OCI-LY7 (cell line): Measurements from ENCODE around the gene OR2A12. TPM values are rescaled to one million over a fixed set of nuclear protein-coding genes. Genes with fewer than 3 reads are reported as not detected.

ENCODE experiments used
- BruUV-seq: library from RNA; stranded (reverse); fragments of 400-500 nt; replicated peaks from 2 replicates; lab custom pipeline; 2021; lab: Mats Ljungman, UMichigan
- CTCF ChIA-PET: fragments of 300-600 bp; sonication (Branson Sonifier 250); formaldehyde crosslinking; loops from one replicate; lab custom pipeline; 2022; ENCODE audit warnings: antibody characterized with exemption; ENCODE audit not compliant: unreplicated experiment; lab: Charles Lee
- POLR2A ChIA-PET: fragments of 300-600 bp; sonication (Branson Sonifier 250); formaldehyde crosslinking; loops from one replicate; lab custom pipeline; 2022; ENCODE audit warnings: antibody characterized with exemption; lab: Charles Lee
- DNase-seq: peaks from one replicate; pipeline ENCODE4 v3.0.0-alpha.2; 2015; ENCODE audit warnings: low spot score
- H2AFZ ChIP-seq: fragments of 200-600 bp; sonication (generic), shearing (Covaris generic); 2 replicates; pipeline ENCODE4 v1.6.1; 2014; ENCODE audit warnings: mild to moderate bottlenecking, antibody characterized with exemption, low read length, moderate library complexity
- H3K27ac ChIP-seq: fragments of 200-600 bp; sonication (generic); 2 replicates; pipeline ENCODE4 v1.5.1; 2014; ENCODE audit warnings: mixed run types, low read depth, mild to moderate bottlenecking, moderate library complexity, low read length, inconsistent platforms; ENCODE audit not compliant: poor library complexity, severe bottlenecking
- H3K36me3 ChIP-seq: fragments of 200-600 bp; sonication (generic); 2 replicates; pipeline ENCODE4 v1.6.1; 2014; ENCODE audit warnings: mild to moderate bottlenecking, antibody characterized with exemption, low read length, moderate library complexity, mixed read lengths; ENCODE audit not compliant: insufficient read depth
- H3K4me1 ChIP-seq: fragments of 200-600 bp; sonication (generic); 2 replicates; pipeline ENCODE4 v1.5.1; 2014; ENCODE audit warnings: mild to moderate bottlenecking, low read length; ENCODE audit not compliant: insufficient read depth, poor library complexity, severe bottlenecking
- H3K4me2 ChIP-seq: fragments of 200-600 bp; sonication (generic); 2 replicates; pipeline ENCODE4 v1.6.1; 2014; ENCODE audit warnings: mild to moderate bottlenecking, low read length
- H3K4me3 ChIP-seq: fragments of 200-600 bp; sonication (generic); 2 replicates; pipeline ENCODE4 v1.5.1; 2014; ENCODE audit warnings: mild to moderate bottlenecking, low read depth, low read length; ENCODE audit not compliant: poor library complexity, severe bottlenecking
- H3K79me2 ChIP-seq: fragments of 200-600 bp; sonication (generic); 2 replicates; pipeline ENCODE4 v1.6.1; 2016; ENCODE audit warnings: low read depth, mild to moderate bottlenecking, low read length, moderate library complexity, mixed read lengths; ENCODE audit not compliant: insufficient read depth
- H3K9me2 ChIP-seq: fragments of 200-600 bp; sonication (generic); 2 replicates; pipeline ENCODE4 v1.6.1; 2016; ENCODE audit warnings: mild to moderate bottlenecking, low read length, mixed read lengths; ENCODE audit not compliant: insufficient read depth
- H3K9me3 ChIP-seq: fragments of 200-600 bp; sonication (generic); 2 replicates; pipeline ENCODE4 v1.6.1; 2014; ENCODE audit warnings: mild to moderate bottlenecking, mixed run types, low read length, mixed read lengths
- H4K20me1 ChIP-seq: fragments of 200-600 bp; sonication (generic); 2 replicates; pipeline ENCODE4 v1.6.1; 2014; ENCODE audit warnings: mild to moderate bottlenecking, antibody characterized with exemption, low read length, moderate library complexity, mixed read lengths; ENCODE audit not compliant: insufficient read depth
- EZH2phosphoT487 ChIP-seq: fragments of 200-600 bp; sonication (generic); IDR thresholded peaks from 2 replicates; pipeline ENCODE4 v1.6.1; 2018; ENCODE audit warnings: low read depth, borderline replicate concordance, mild to moderate bottlenecking, mixed run types, antibody characterized with exemption, low read length, moderate library complexity, mixed read lengths
- intact Hi-C: fragments of 100-400 bp; cut with micrococcal nuclease; formaldehyde crosslinking; loops from one replicate; pipeline ENCODE4 v1.10.0; 2022; ENCODE audit not compliant: unreplicated experiment
- total RNA-seq, 2 experiments: library from RNA; depleted of rRNA in 1 of 2; stranded (reverse); fragments of >200 nt in 1 of 2; shearing (Covaris generic) in 1 of 2; gene quantifications; 2 replicates each; pipeline ENCODE4 v1.2.3, GENCODE V29; 2014 to 2022
- TF ChIP-seq, protein P1 (sequence below): fragments of 200-600 bp; sonication (generic); conservative IDR thresholded peaks from 2 replicates; pipeline ENCODE4 v1.5.1; 2014; ENCODE audit warnings: mild to moderate bottlenecking, antibody characterized with exemption, low read length, moderate library complexity, mixed read lengths

Gene OR2A12
- total RNA-seq, 2 experiments from 2014 or later: not detected

- no peaks in the 10 kb centered on the region for H4K20me1 ChIP-seq
- no peaks in the 10 kb centered on the region for H3K9me2 ChIP-seq
- H3K4me3 ChIP-seq: no peak overlapping the region
- no peaks in the 10 kb centered on the region for H3K9me3 ChIP-seq
- H2AFZ ChIP-seq: no peak overlapping the region
- H3K36me3 ChIP-seq: no peaks in the 10 kb centered on the region
- no peaks in the 10 kb centered on the region for H3K4me1 ChIP-seq
- no peak overlapping the region for H3K27ac ChIP-seq
- CTCF ChIA-PET: no interaction called here
- intact Hi-C loops: no loop called here
- TF ChIP-seq EZH2phosphoT487: no peak
- TF ChIP-seq, protein P1, sequence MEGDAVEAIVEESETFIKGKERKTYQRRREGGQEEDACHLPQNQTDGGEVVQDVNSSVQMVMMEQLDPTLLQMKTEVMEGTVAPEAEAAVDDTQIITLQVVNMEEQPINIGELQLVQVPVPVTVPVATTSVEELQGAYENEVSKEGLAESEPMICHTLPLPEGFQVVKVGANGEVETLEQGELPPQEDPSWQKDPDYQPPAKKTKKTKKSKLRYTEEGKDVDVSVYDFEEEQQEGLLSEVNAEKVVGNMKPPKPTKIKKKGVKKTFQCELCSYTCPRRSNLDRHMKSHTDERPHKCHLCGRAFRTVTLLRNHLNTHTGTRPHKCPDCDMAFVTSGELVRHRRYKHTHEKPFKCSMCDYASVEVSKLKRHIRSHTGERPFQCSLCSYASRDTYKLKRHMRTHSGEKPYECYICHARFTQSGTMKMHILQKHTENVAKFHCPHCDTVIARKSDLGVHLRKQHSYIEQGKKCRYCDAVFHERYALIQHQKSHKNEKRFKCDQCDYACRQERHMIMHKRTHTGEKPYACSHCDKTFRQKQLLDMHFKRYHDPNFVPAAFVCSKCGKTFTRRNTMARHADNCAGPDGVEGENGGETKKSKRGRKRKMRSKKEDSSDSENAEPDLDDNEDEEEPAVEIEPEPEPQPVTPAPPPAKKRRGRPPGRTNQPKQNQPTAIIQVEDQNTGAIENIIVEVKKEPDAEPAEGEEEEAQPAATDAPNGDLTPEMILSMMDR: no peak
- POLR2A ChIA-PET: interaction anchor here (0.6 kb wide), 1 partner anchor 51 kb away, joined by 3 read pairs; no protein-coding TSS in a partner anchor
- H3K4me2 ChIP-seq: no peak overlapping the region
- no TSS peak for BruUV-seq
- no peak for DNase-seq
- no peaks in the 10 kb centered on the region for H3K79me2 ChIP-seq
Measured at GRCh38 chr7:144105211-144105610, 19.1 kb downstream of the OR2A12 start.

DNA sequence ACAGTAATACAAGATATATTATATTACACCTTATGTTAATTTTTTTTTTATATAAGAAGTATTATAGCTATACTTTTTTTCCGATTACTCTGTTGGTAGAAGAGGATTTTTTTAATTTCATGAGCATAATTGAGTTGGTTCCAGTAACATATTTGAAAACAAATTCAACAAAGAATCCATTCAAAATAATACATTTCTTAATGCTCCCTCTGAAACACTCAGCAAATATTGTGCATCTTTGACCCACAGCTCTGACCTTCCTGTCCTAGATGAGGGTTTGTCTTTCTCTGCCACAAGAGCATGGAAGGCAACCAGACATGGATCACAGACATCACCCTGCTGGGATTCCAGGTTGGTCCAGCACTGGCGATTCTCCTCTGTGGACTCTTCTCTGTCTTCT is 23.2 kb downstream of the OR2A12 start, which contains the start of gene OR2A2:
Gene OR2A2, plus strand, starts transcription at position 301 of the 400 bp plus-strand sequence. Its CDS starts 0 bp downstream, at position 301.
- ChIA-PET CTCF (no interaction called here), POLR2A (no interaction called here)
- DNase-seq: no peak
- intact Hi-C loops: no loop called here
- H2AFZ ChIP-seq: no peak within 1 kb of the TSS
- no peak within 1 kb of the TSS for H3K27ac ChIP-seq
- no peaks in the 10 kb centered on the region for H3K9me2 ChIP-seq
- H3K9me3 ChIP-seq: no peaks in the 10 kb centered on the region
- H3K4me3 ChIP-seq: no peak within 1 kb of the TSS
- H3K79me2 ChIP-seq: no peaks in the 10 kb centered on the region
- no peaks in the 10 kb centered on the region for H3K4me1 ChIP-seq
- no peak for TF ChIP-seq EZH2phosphoT487
- TF ChIP-seq, protein P1: no peak
- BruUV-seq: no TSS peak
- no peak within 1 kb of the TSS for H3K4me2 ChIP-seq
- H3K36me3 ChIP-seq: no peaks in the 10 kb centered on the region
- no peaks in the 10 kb centered on the region for H4K20me1 ChIP-seq

DNA sequence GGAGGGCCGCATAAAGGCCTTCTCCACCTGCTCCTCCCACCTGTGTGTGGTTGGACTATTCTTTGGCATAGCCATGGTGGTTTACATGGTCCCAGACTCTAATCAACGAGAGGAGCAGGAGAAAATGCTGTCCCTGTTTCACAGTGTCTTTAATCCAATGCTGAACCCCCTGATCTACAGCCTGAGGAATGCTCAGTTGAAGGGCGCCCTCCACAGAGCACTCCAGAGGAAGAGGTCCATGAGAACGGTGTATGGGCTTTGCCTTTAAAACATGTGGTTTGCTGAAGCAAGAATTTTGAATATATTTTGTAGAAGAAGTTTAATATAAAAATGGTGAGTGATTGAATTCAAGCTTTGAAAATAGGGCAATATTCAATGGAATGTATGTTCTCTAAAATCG is 24.2 kb downstream of the OR2A12 start:
- Histone ChIP-seq H3K9me2 (no peaks in the 10 kb centered on the region), H3K36me3 (no peaks in the 10 kb centered on the region), H3K27ac (no peak overlapping the region), H3K4me1 (no peaks in the 10 kb centered on the region), H3K4me2 (no peak overlapping the region), H3K4me3 (no peak overlapping the region), H2AFZ (no peak overlapping the region), H3K9me3 (no peaks in the 10 kb centered on the region), H4K20me1 (no peaks in the 10 kb centered on the region), H3K79me2 (no peaks in the 10 kb centered on the region)
- no peak for DNase-seq
- TF ChIP-seq EZH2phosphoT487: no peak
- TF ChIP-seq, protein P1: no peak
- ChIA-PET CTCF (no interaction called here), POLR2A (interaction anchor here (0.6 kb wide), 1 partner anchor 196 kb away, joined by 3 read pairs; no protein-coding TSS in a partner anchor)
- no TSS peak for BruUV-seq
- intact Hi-C loops: no loop called here
